PC-3 (cell line): Measurements from ENCODE around the gene PODXL2. TPM values are rescaled to one million over a fixed set of nuclear protein-coding genes. Genes with fewer than 3 reads are reported as not detected.

Experiments used
- ATAC-seq: fragments of 200-7000 bp; cut with Tn5 transposase; 2 replicates; pipeline ENCODE4 v1.9.1; 2020; ENCODE audit warnings: mild to moderate bottlenecking, moderate library complexity
- BruUV-seq: library from RNA; stranded (reverse); fragments of 400-500 nt; replicated peaks from 2 replicates; lab custom pipeline; 2021; lab: Mats Ljungman, UMichigan
- CTCF ChIA-PET: fragments of 300-600 bp; sonication (Branson Sonifier 250); formaldehyde crosslinking; loops from one replicate; lab custom pipeline; 2022; ENCODE audit warnings: antibody characterized with exemption; lab: Charles Lee
- POLR2A ChIA-PET: fragments of 300-600 bp; sonication (Branson Sonifier 250); formaldehyde crosslinking; loops from one replicate; lab custom pipeline; 2022; ENCODE audit warnings: antibody characterized with exemption; ENCODE audit not compliant: unreplicated experiment; lab: Charles Lee
- DNase-seq: peaks from one replicate; pipeline ENCODE4 v3.0.0-alpha.2; 2015
- H2AFZ ChIP-seq: fragments of 300-600 bp; sonication (generic); 2 replicates; pipeline ENCODE4 v1.6.0; 2016; ENCODE audit warnings: antibody characterized with exemption, low read length
- H3F3A ChIP-seq: fragments of 300-600 bp; sonication (generic); one replicate; pipeline ENCODE4 v1.6.0; 2017; ENCODE audit warnings: antibody characterized with exemption, low read length, control low read depth, mild to moderate bottlenecking; ENCODE audit not compliant: unreplicated experiment
- H3K27ac ChIP-seq: fragments of 300-600 bp; sonication (generic); 2 replicates; pipeline ENCODE4 v1.5.1; 2016; ENCODE audit warnings: mild to moderate bottlenecking, low read length
- H3K27me3 ChIP-seq: fragments of 300-600 bp; sonication (generic); 2 replicates; pipeline ENCODE4 v1.6.1; 2016; ENCODE audit warnings: low read length, mixed read lengths
- H3K36me3 ChIP-seq: fragments of 300-600 bp; sonication (generic); 2 replicates; pipeline ENCODE4 v1.6.1; 2016; ENCODE audit warnings: low read depth, mixed run types, low read length, mixed read lengths
- H3K4me1 ChIP-seq: fragments of 300-600 bp; sonication (generic); 2 replicates; pipeline ENCODE4 v1.5.1; 2016; ENCODE audit warnings: low read length; ENCODE audit not compliant: insufficient read depth
- H3K4me2 ChIP-seq: fragments of 300-600 bp; sonication (generic); 2 replicates; pipeline ENCODE4 v1.6.0; 2016; ENCODE audit warnings: low read length
- H3K4me3 ChIP-seq: fragments of 300-600 bp; sonication (generic); 2 replicates; pipeline ENCODE4 v1.5.1; 2016; ENCODE audit warnings: mild to moderate bottlenecking, low read length, mixed read lengths
- H3K79me2 ChIP-seq: fragments of 300-600 bp; sonication (generic); 2 replicates; pipeline ENCODE4 v1.6.1; 2017; ENCODE audit warnings: low read length, mixed read lengths
- H3K9ac ChIP-seq: fragments of 300-600 bp; sonication (generic); 2 replicates; pipeline ENCODE4 v1.6.0; 2016; ENCODE audit warnings: mild to moderate bottlenecking, low read length
- H3K9me2 ChIP-seq: fragments of 300-600 bp; sonication (generic); replicated peaks from 2 replicates; pipeline ENCODE4 v1.6.1; 2016; ENCODE audit warnings: mixed run types, low read length, mixed read lengths
- H3K9me3 ChIP-seq: fragments of 300-600 bp; sonication (generic); 2 replicates; pipeline ENCODE4 v1.6.1; 2016; ENCODE audit warnings: low read length, mixed read lengths
- H4K20me1 ChIP-seq: fragments of 300-600 bp; sonication (generic); 2 replicates; pipeline ENCODE4 v1.6.1; 2016; ENCODE audit warnings: low read length, mixed read lengths
- EZH2 ChIP-seq: fragments of 300-600 bp; sonication (generic); IDR thresholded peaks from one replicate; pipeline ENCODE4 v1.6.1; 2017; ENCODE audit warnings: antibody characterized with exemption, mild to moderate bottlenecking, low read length; ENCODE audit not compliant: unreplicated experiment
- EZH2phosphoT487 ChIP-seq: fragments of 300-600 bp; sonication (generic); IDR thresholded peaks from 2 replicates; pipeline ENCODE4 v1.6.1; 2018; ENCODE audit warnings: mild to moderate bottlenecking, antibody characterized with exemption, low read length, borderline replicate concordance
- intact Hi-C: fragments of 100-400 bp; cut with micrococcal nuclease; formaldehyde crosslinking; loops from 2 replicates; pipeline ENCODE4 v1.9.0; 2023
- total RNA-seq: library from RNA; depleted of rRNA; stranded (reverse); fragments of >200 nt; gene quantifications from 2 replicates; pipeline ENCODE4 v1.2.3, GENCODE V29; 2014
- TF ChIP-seq, protein P1 (sequence below): fragments of 300-600 bp; sonication (generic); conservative IDR thresholded peaks from 2 replicates; pipeline ENCODE4 v1.5.1; 2017; ENCODE audit warnings: antibody characterized with exemption, low read depth, mild to moderate bottlenecking, low read length

PODXL2 gene
- total RNA-seq, 1 experiment from 2014 or later, result 32.4 TPM

DNA sequence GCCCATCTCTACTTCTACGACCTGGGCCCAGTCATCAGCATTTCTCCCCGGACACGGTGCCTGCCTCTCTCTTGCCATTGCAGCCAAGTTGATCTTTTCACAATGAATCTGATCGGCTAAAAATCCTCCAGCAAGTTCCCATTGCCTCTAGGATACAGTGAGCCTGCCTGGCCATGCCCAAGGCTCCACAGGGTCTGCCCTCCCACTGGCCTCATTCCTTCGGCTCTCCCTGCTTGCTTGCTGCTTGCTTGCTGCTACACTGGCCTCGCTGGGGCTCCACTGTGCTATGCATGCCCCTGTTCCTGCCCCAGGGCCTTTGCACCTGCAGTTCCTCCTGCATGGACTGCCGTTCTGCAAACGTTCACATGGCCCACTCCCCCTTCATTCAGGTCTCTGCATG lies 45.8 kb downstream of the PODXL2 start:
- Histone ChIP-seq H3K9me3 (no peaks in the 10 kb centered on the region), H2AFZ (no peak overlapping the region), H3K4me1 (peaks cover 6% of the 10 kb centered on the region), H3K9me2 (no peaks in the 10 kb centered on the region), H4K20me1 (no peaks in the 10 kb centered on the region), H3K79me2 (no peaks in the 10 kb centered on the region), H3K4me3 (no peak overlapping the region), H3K27me3 (no peaks in the 10 kb centered on the region), H3K36me3 (no peaks in the 10 kb centered on the region), H3K9ac (no peak overlapping the region), H3F3A (no peaks in the 10 kb centered on the region), H3K4me2 (no peak overlapping the region), H3K27ac (no peak overlapping the region)
- no TSS peak for BruUV-seq
- DNase-seq (no peak), ATAC-seq (no peak)
- CTCF ChIA-PET, result no interaction called here
- POLR2A ChIA-PET, result no interaction called here
- TF ChIP-seq EZH2phosphoT487, result no peak
- no peak for TF ChIP-seq EZH2
- TF ChIP-seq, protein P1, sequence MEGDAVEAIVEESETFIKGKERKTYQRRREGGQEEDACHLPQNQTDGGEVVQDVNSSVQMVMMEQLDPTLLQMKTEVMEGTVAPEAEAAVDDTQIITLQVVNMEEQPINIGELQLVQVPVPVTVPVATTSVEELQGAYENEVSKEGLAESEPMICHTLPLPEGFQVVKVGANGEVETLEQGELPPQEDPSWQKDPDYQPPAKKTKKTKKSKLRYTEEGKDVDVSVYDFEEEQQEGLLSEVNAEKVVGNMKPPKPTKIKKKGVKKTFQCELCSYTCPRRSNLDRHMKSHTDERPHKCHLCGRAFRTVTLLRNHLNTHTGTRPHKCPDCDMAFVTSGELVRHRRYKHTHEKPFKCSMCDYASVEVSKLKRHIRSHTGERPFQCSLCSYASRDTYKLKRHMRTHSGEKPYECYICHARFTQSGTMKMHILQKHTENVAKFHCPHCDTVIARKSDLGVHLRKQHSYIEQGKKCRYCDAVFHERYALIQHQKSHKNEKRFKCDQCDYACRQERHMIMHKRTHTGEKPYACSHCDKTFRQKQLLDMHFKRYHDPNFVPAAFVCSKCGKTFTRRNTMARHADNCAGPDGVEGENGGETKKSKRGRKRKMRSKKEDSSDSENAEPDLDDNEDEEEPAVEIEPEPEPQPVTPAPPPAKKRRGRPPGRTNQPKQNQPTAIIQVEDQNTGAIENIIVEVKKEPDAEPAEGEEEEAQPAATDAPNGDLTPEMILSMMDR, result no peak
- intact Hi-C loops, result no loop called here

DNA sequence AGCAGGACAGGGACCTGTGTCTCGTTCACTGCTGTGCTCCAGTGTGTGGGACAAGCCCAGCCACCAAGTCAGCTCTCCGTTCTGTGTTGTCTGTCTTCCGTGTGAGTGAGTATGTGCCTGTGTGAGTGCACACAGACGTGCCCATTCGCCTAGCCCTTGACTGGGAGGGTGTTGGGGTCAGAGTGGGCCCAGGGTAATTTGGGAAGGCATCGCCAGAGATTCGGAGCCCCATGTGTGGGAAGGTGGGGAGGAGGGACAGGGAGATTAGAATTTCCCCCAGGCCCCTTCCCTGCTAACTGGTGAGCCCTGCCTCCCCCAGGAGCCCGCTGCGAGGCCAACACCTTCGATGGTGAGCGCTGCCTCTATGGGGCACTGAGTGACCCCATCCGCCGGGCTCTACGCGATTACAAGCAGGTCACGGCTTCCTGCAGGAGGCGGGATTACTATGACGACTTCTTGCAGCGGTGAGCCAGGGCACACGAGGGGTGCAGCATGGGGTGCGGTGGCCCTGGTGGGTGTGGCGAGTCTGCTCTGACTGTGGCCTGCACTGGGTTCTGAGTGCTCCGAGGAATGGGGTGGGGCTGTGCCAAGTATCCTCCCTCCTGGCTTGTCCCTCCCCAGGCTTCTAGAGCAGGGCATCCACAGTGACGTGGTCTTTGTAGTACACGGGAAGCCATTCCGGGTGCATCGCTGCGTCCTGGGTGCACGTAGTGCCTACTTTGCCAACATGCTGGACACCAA lies 46.8 kb downstream of the PODXL2 start:
- TF ChIP-seq, protein P1, result no peak
- no peak for TF ChIP-seq EZH2
- TF ChIP-seq EZH2phosphoT487, result no peak
- Histone ChIP-seq H3K27me3 (no peaks in the 10 kb centered on the region), H4K20me1 (no peaks in the 10 kb centered on the region), H3K9ac (no peak overlapping the region), H3K4me1 (peaks cover 6% of the 10 kb centered on the region), H3F3A (no peaks in the 10 kb centered on the region), H3K36me3 (no peaks in the 10 kb centered on the region), H3K27ac (no peak overlapping the region), H3K4me3 (no peak overlapping the region), H3K79me2 (no peaks in the 10 kb centered on the region), H2AFZ (no peak overlapping the region), H3K9me2 (no peaks in the 10 kb centered on the region), H3K9me3 (no peaks in the 10 kb centered on the region), H3K4me2 (no peak overlapping the region)
- intact Hi-C loops, result no loop called here
- ChIA-PET POLR2A (no interaction called here), CTCF (no interaction called here)
- no TSS peak for BruUV-seq
- ATAC-seq, result no peak
- no peak for DNase-seq

DNA sequence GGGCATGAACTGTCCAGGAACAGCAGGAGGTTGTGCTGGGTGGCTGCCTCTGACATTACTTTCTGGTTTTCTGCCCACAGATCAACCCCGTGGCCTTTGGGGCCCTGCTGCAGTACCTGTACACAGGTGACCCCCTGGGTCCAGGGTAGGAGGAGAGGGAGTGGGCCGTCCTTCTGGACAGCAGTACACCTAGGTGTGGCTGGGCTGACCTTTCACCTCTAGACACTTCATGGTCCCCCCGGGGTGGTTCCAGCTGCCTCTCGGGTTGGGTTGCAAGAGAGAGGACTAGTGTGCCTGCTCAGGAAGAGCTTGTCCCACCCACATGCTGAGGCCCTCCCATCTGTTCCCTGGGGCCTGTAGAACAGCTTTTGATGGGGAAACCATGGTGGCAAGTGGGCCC lies 47.5 kb downstream of the PODXL2 start:
- BruUV-seq, result no TSS peak
- no peak for TF ChIP-seq EZH2
- TF ChIP-seq EZH2phosphoT487, result no peak
- TF ChIP-seq, protein P1, result no peak
- Histone ChIP-seq H3K36me3 (no peaks in the 10 kb centered on the region), H3K9me2 (no peaks in the 10 kb centered on the region), H3K4me1 (peaks cover 6% of the 10 kb centered on the region), H3K9ac (no peak overlapping the region), H3F3A (no peaks in the 10 kb centered on the region), H3K27me3 (no peaks in the 10 kb centered on the region), H3K9me3 (no peaks in the 10 kb centered on the region), H2AFZ (no peak overlapping the region), H3K79me2 (no peaks in the 10 kb centered on the region), H3K4me3 (no peak overlapping the region), H3K27ac (no peak overlapping the region), H4K20me1 (no peaks in the 10 kb centered on the region), H3K4me2 (no peak overlapping the region)
- intact Hi-C loops, result no loop called here
- ChIA-PET CTCF (no interaction called here), POLR2A (no interaction called here)
- DNase-seq (no peak), ATAC-seq (no peak)
